GM12872 (cell line): ENCODE data around the gene SALL1.

Experiments
- CTCF ChIP-seq: IDR thresholded peaks from 3 replicates; pipeline ENCODE4 v1.5.1; 2011; ENCODE audit warnings: low read depth, mild to moderate bottlenecking, low read length, moderate library complexity; ENCODE audit not compliant: insufficient read depth

The SALL1 gene

GRCh38 chr16:51150888-51151320 lies at the start of gene SALL1:
Gene SALL1, minus strand, starts transcription at chr16:51151270. Its CDS starts 29 bp downstream, at chr16:51151241.
- TF ChIP-seq CTCF, result no peak

- no peak for TF ChIP-seq CTCF
These were observed 49.7 kb upstream of the SALL1 start for GRCh38 chr16:51200793-51201192.

GRCh38 chr16:51197953-51198748 lies 47.1 kb upstream of the SALL1 start:
- TF ChIP-seq CTCF, result no peak

- no peak for TF ChIP-seq CTCF
These were observed 42.8 kb upstream of the SALL1 start for GRCh38 chr16:51193879-51194278.

GRCh38 chr16:51184702-51185433 lies 33.8 kb upstream of the SALL1 start:
- TF ChIP-seq CTCF, result no peak

GRCh38 chr16:51181503-51181811 lies 30.4 kb upstream of the SALL1 start:
- no peak for TF ChIP-seq CTCF

GRCh38 chr16:51180719-51181502 lies 29.8 kb upstream of the SALL1 start:
- no peak for TF ChIP-seq CTCF
